Measurements from ENCODE around the gene SYDE1. TPM values are rescaled to one million over a fixed set of nuclear protein-coding genes. Genes with fewer than 3 reads are reported as not detected.

The SYDE1 gene
- total RNA-seq, 1 donor from 2014 or later = 15.3 TPM

Small RNAs within 50 kb of the gene (small RNA-seq; reads per million reads assigned to genes)
- gene RNU6-782P (ENCODE audit: low replicate concordance) = not detected

Other genes with a start within 250 kb of the SYDE1 start
- not detected for gene OR7A17, start 221.3 kb upstream of the SYDE1 start, total RNA-seq
- gene OR7C2, start 165.9 kb upstream of the SYDE1 start, total RNA-seq = not detected
- gene SLC1A6, start 127.5 kb upstream of the SYDE1 start, total RNA-seq = 0.21 TPM
- gene CASP14, start 57.9 kb upstream of the SYDE1 start, total RNA-seq = 0.10 TPM
- not detected for gene OR1I1, start 25.2 kb upstream of the SYDE1 start, total RNA-seq
- gene NOTCH3, start 93.6 kb downstream of the SYDE1 start, total RNA-seq = 163 TPM
- gene EPHX3, start 125.0 kb downstream of the SYDE1 start, total RNA-seq = 2.3 TPM
- gene BRD4, start 225.1 kb downstream of the SYDE1 start, total RNA-seq = 34.6 TPM